NT2/D1 (cell line): ENCODE results near the gene KLHL26.

Experiments used
- DNase-seq: peaks from one replicate; pipeline ENCODE4 v3.0.0-alpha.2; 2011; ENCODE audit warnings: low read depth, low spot score
- H3K27me3 ChIP-seq: 2 replicates; pipeline ENCODE4 v1.6.0; 2011; ENCODE audit warnings: mild to moderate bottlenecking; ENCODE audit not compliant: insufficient read length, insufficient read depth
- H3K36me3 ChIP-seq: 2 replicates; pipeline ENCODE4 v1.6.1; 2011; ENCODE audit warnings: mild to moderate bottlenecking, low read length, mixed read lengths; ENCODE audit not compliant: insufficient read depth, insufficient read length
- H3K4me1 ChIP-seq: 2 replicates; pipeline ENCODE4 v1.5.1; 2011; ENCODE audit not compliant: insufficient read depth, insufficient read length
- H3K4me3 ChIP-seq: 2 replicates; pipeline ENCODE4 v1.5.1; 2011; ENCODE audit warnings: low read depth; ENCODE audit not compliant: insufficient read length
- H3K9ac ChIP-seq: 2 replicates; pipeline ENCODE4 v1.6.0; 2011; ENCODE audit warnings: low read depth; ENCODE audit not compliant: insufficient read length
- H3K9me3 ChIP-seq: 2 replicates; pipeline ENCODE4 v1.5.1; 2011; ENCODE audit warnings: mild to moderate bottlenecking, low read length; ENCODE audit not compliant: insufficient read depth
- SUZ12 ChIP-seq: IDR thresholded peaks from 2 replicates; pipeline ENCODE4 v1.6.1; 2011; ENCODE audit not compliant: insufficient read length, insufficient read depth; ENCODE audit errors: extremely low read depth
- YY1 ChIP-seq: IDR thresholded peaks from 2 replicates; pipeline ENCODE4 v1.6.1; 2011; ENCODE audit not compliant: insufficient read length, insufficient read depth
- ZNF274 ChIP-seq: IDR thresholded peaks from 2 replicates; pipeline ENCODE4 v1.6.1; 2011; ENCODE audit warnings: mild to moderate bottlenecking, low read depth, low read length

The KLHL26 gene

GRCh38 chr19:18636969-18637629 is at the start of gene KLHL26:
Gene KLHL26, plus strand, starts transcription at chr19:18637028. Its CDS starts 27 bp downstream, at chr19:18637055.
- Histone ChIP-seq H3K36me3 (no peaks in the 10 kb centered on the region), H3K9ac (peak within 1 kb of the TSS; percentile 81), H3K27me3 (peaks cover 14% of the 10 kb centered on the region), H3K4me3 (peak within 1 kb of the TSS; percentile 86), H3K9me3 (no peaks in the 10 kb centered on the region), H3K4me1 (peaks cover 14% of the 10 kb centered on the region)
- TF ChIP-seq YY1 (no peak), SUZ12 (no peak), ZNF274 (no peak)
- no peak for DNase-seq

- Histone ChIP-seq H3K36me3 (peaks cover 13% of the 10 kb centered on the region), H3K4me1 (peaks cover 9% of the 10 kb centered on the region), H3K9ac (peak overlapping the region; percentile 97), H3K27me3 (no peaks in the 10 kb centered on the region), H3K4me3 (peak overlapping the region; percentile 95), H3K9me3 (peaks cover 4% of the 10 kb centered on the region; the same call in 1 of the 2 replicates)
- TF ChIP-seq YY1 = no peak
- TF ChIP-seq ZNF274 = no peak
- TF ChIP-seq SUZ12 = no peak
- no peak for DNase-seq
Observed at GRCh38 chr19:18587561-18587960, 49.3 kb upstream of the KLHL26 start.

GRCh38 chr19:18587962-18588610 is 48.7 kb upstream of the KLHL26 start:
- peak overlapping the region; percentile 95 for H3K4me3 ChIP-seq
- H3K4me1 ChIP-seq = peaks cover 9% of the 10 kb centered on the region
- no peak for DNase-seq
- peak overlapping the region; percentile 97 for H3K9ac ChIP-seq
- H3K9me3 ChIP-seq = peaks cover 4% of the 10 kb centered on the region; the same call in 1 of the 2 replicates
- no peaks in the 10 kb centered on the region for H3K27me3 ChIP-seq
- TF ChIP-seq ZNF274 (no peak), YY1 (no peak), SUZ12 (no peak)
- peaks cover 14% of the 10 kb centered on the region for H3K36me3 ChIP-seq

- Histone ChIP-seq H3K4me1 (peaks cover 15% of the 10 kb centered on the region), H3K27me3 (no peaks in the 10 kb centered on the region), H3K9me3 (peaks cover 4% of the 10 kb centered on the region; the same call in 1 of the 2 replicates), H3K4me3 (peak within 1 kb of the TSS; percentile 95), H3K9ac (peak within 1 kb of the TSS; percentile 97), H3K36me3 (peaks cover 16% of the 10 kb centered on the region)
- DNase-seq = peak; percentile 68
- TF ChIP-seq ZNF274 = no peak
- no peak for TF ChIP-seq YY1
- TF ChIP-seq SUZ12 = no peak
Observed at GRCh38 chr19:18588611-18589379, 48.0 kb upstream of the KLHL26 start, which contains the start of gene REX1BD. Gene REX1BD, plus strand, starts transcription at chr19:18588798. Its CDS starts 4 bp downstream, at chr19:18588802.

GRCh38 chr19:18589380-18590272 is 47.2 kb upstream of the KLHL26 start:
- TF ChIP-seq ZNF274 = no peak
- no peak for TF ChIP-seq SUZ12
- TF ChIP-seq YY1 = no peak
- peaks cover 4% of the 10 kb centered on the region; the same call in 1 of the 2 replicates for H3K9me3 ChIP-seq
- H3K27me3 ChIP-seq = no peaks in the 10 kb centered on the region
- peaks cover 16% of the 10 kb centered on the region for H3K36me3 ChIP-seq
- H3K4me1 ChIP-seq = peaks cover 15% of the 10 kb centered on the region
- peak overlapping the region; percentile 95 for H3K4me3 ChIP-seq
- peak; percentile 57 for DNase-seq
- H3K9ac ChIP-seq = peak overlapping the region; percentile 97
